Smooth muscle cell (in vitro differentiated cells): ENCODE data around the gene TP73. TPM values are rescaled to one million over a fixed set of nuclear protein-coding genes. Genes with fewer than 3 reads are reported as not detected.

Experiments
- DNase-seq: peaks from one replicate; lab custom pipeline; 2025; ENCODE audit not compliant: unreplicated experiment; lab: John Stamatoyannopoulos, UW
- H2AFZ ChIP-seq: fragments of 200-600 bp; sonication (generic); 2 replicates; pipeline ENCODE4 v1.6.0; 2016; ENCODE audit warnings: antibody characterized with exemption, low read depth, mild to moderate bottlenecking
- H3F3A ChIP-seq: fragments of 200-600 bp; sonication (generic); 2 replicates; pipeline ENCODE4 v1.6.0; 2017; ENCODE audit warnings: antibody characterized with exemption, low read depth
- H3K27ac ChIP-seq: fragments of 200-600 bp; sonication (generic); 2 replicates; pipeline ENCODE4 v1.5.1; 2016; ENCODE audit warnings: low read depth, mild to moderate bottlenecking
- H3K27me3 ChIP-seq: fragments of 200-600 bp; sonication (generic); 2 replicates; pipeline ENCODE4 v1.6.1; 2016; ENCODE audit warnings: low read depth, mild to moderate bottlenecking
- H3K36me3 ChIP-seq: fragments of 200-600 bp; sonication (generic); 2 replicates; pipeline ENCODE4 v1.5.1; 2016; ENCODE audit warnings: low read depth
- H3K4me1 ChIP-seq: fragments of 200-600 bp; sonication (generic); 2 replicates; pipeline ENCODE4 v1.5.1; 2016; ENCODE audit warnings: low read depth
- H3K4me2 ChIP-seq: fragments of 200-600 bp; sonication (generic); 2 replicates; pipeline ENCODE4 v1.6.0; 2016; ENCODE audit warnings: mild to moderate bottlenecking
- H3K4me3 ChIP-seq: fragments of 200-600 bp; sonication (generic); 2 replicates; pipeline ENCODE4 v1.5.1; 2016; ENCODE audit warnings: mild to moderate bottlenecking
- H3K79me2 ChIP-seq: fragments of 200-600 bp; sonication (generic); 2 replicates; pipeline ENCODE4 v1.6.0; 2016; ENCODE audit warnings: low read depth, mild to moderate bottlenecking
- H3K9ac ChIP-seq: fragments of 200-600 bp; sonication (generic); 2 replicates; pipeline ENCODE4 v1.6.0; 2016; ENCODE audit warnings: low read depth
- H3K9me3 ChIP-seq: fragments of 200-600 bp; sonication (generic); replicated peaks from 2 replicates; pipeline ENCODE4 v1.5.1; 2016; ENCODE audit warnings: low read depth
- H4K20me1 ChIP-seq: fragments of 200-600 bp; sonication (generic); 2 replicates; pipeline ENCODE4 v1.6.0; 2016; ENCODE audit warnings: low read depth
- CTCF ChIP-seq: fragments of 200-600 bp; sonication (generic); IDR thresholded peaks from 2 replicates; pipeline ENCODE4 v1.5.1; 2017; ENCODE audit warnings: borderline replicate concordance, mild to moderate bottlenecking, antibody characterized with exemption; ENCODE audit not compliant: insufficient read depth, poor library complexity, severe bottlenecking
- WGBS: methylation state at CpG from one replicate; pipeline ENCODE4 v1.1.7; 2016; ENCODE audit warnings: low lambda C conversion rate; 5-methylcytosine and 5-hydroxymethylcytosine counted together
- polyA plus RNA-seq: library from polyadenylated mRNA; unstranded; fragments of >200 nt; fragmentation: Nextera tagmentation; extraction: Ambion mirVana; gene quantifications from 2 replicates; pipeline ENCODE4 v1.2.1, GENCODE V29; 2016
- total RNA-seq: library from RNA; depleted of rRNA; stranded (reverse); fragments of >200 nt; gene quantifications from 2 replicates; pipeline ENCODE4 v1.2.3, GENCODE V29; 2014

TP73 gene
- total and polyA plus RNA-seq, 2 experiments from 2014 or later = 0.22 TPM; not detected in 1

- DNase-seq = no peak
- Histone ChIP-seq H3K4me3 (no peak overlapping the region), H3K27me3 (no peaks in the 10 kb centered on the region), H3K9me3 (no peaks in the 10 kb centered on the region), H4K20me1 (no peaks in the 10 kb centered on the region), H3K9ac (no peak overlapping the region), H3K36me3 (no peaks in the 10 kb centered on the region), H2AFZ (no peak overlapping the region), H3K27ac (no peak overlapping the region), H3F3A (no peaks in the 10 kb centered on the region), H3K79me2 (no peaks in the 10 kb centered on the region), H3K4me1 (no peaks in the 10 kb centered on the region), H3K4me2 (no peak overlapping the region)
- no peak for TF ChIP-seq CTCF
- 85% methylated on average over 15 of the region's 15 CpGs for WGBS
Observed at GRCh38 chr1:3762151-3762872, 110.0 kb downstream of the TP73 start.

- H3K9ac ChIP-seq = no peak overlapping the region
- no peaks in the 10 kb centered on the region for H3K36me3 ChIP-seq
- no peak overlapping the region for H3K4me3 ChIP-seq
- no peaks in the 10 kb centered on the region for H3K79me2 ChIP-seq
- no peaks in the 10 kb centered on the region for H4K20me1 ChIP-seq
- WGBS = 87% methylated on average over 12 of the region's 12 CpGs
- H2AFZ ChIP-seq = no peak overlapping the region
- H3K27me3 ChIP-seq = no peaks in the 10 kb centered on the region
- H3K4me1 ChIP-seq = no peaks in the 10 kb centered on the region
- no peaks in the 10 kb centered on the region for H3K9me3 ChIP-seq
- no peak overlapping the region for H3K4me2 ChIP-seq
- TF ChIP-seq CTCF = no peak
- H3K27ac ChIP-seq = no peak overlapping the region
- H3F3A ChIP-seq = no peaks in the 10 kb centered on the region
- no peak for DNase-seq
Observed at GRCh38 chr1:3762873-3763228, 110.5 kb downstream of the TP73 start.

GRCh38 chr1:3763351-3764125, 111.2 kb downstream of the TP73 start:
- Histone ChIP-seq H3F3A (no peaks in the 10 kb centered on the region), H3K4me2 (no peak overlapping the region), H3K9me3 (no peaks in the 10 kb centered on the region), H3K27ac (no peak overlapping the region), H3K79me2 (no peaks in the 10 kb centered on the region), H3K4me3 (no peak overlapping the region), H3K27me3 (no peaks in the 10 kb centered on the region), H2AFZ (no peak overlapping the region), H3K36me3 (no peaks in the 10 kb centered on the region), H3K4me1 (no peaks in the 10 kb centered on the region), H4K20me1 (no peaks in the 10 kb centered on the region), H3K9ac (no peak overlapping the region)
- DNase-seq = no peak
- TF ChIP-seq CTCF = no peak
- 94% methylated on average over 28 of the region's 31 CpGs for WGBS
